ENCODE data around the gene NUDT9.
"Not testable (repeated sequence)": the region's sequence is repeated elsewhere in the genome, so short reads cannot be mapped to it uniquely, and the experiment has no call there.

NUDT9 gene

GRCh38 chr4:87387237-87387636, 35.1 kb upstream of the NUDT9 start:
- DNase-seq (ENCODE audit: low spot score): no peak
- in situ Hi-C loops (cut with MboI; ENCODE audit: low sequenced_read_pairs, unreplicated experiment): no loop called here
- TF ChIP-seq, protein P1, sequence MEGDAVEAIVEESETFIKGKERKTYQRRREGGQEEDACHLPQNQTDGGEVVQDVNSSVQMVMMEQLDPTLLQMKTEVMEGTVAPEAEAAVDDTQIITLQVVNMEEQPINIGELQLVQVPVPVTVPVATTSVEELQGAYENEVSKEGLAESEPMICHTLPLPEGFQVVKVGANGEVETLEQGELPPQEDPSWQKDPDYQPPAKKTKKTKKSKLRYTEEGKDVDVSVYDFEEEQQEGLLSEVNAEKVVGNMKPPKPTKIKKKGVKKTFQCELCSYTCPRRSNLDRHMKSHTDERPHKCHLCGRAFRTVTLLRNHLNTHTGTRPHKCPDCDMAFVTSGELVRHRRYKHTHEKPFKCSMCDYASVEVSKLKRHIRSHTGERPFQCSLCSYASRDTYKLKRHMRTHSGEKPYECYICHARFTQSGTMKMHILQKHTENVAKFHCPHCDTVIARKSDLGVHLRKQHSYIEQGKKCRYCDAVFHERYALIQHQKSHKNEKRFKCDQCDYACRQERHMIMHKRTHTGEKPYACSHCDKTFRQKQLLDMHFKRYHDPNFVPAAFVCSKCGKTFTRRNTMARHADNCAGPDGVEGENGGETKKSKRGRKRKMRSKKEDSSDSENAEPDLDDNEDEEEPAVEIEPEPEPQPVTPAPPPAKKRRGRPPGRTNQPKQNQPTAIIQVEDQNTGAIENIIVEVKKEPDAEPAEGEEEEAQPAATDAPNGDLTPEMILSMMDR (IDR thresholded peaks at IDR 0.05; ENCODE audit: borderline replicate concordance, control extremely low read depth, extremely low read depth, insufficient read depth, missing control alignments): no peak

DNA sequence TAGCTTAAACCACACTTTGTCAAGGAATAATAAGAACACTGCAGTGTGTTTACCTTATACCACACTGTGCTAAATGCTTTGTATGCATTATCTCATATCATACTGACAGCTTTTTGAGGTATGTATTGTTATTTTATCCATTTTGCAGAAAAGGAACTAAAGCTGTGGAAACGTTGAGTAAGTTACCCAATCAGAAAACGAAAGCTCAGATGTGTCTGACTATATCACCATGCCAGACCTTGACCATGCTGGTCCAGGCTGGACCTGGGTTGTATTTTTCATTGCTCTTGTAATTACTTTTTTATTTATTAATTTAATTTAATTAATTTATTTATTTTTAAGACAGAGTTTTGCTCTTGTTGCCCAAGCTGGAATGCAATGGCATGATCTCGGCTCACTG, 33.5 kb upstream of the NUDT9 start:
- in situ Hi-C loops (cut with MboI; ENCODE audit: low sequenced_read_pairs, unreplicated experiment): no loop called here
- TF ChIP-seq, protein P1 (IDR thresholded peaks at IDR 0.05; ENCODE audit: borderline replicate concordance, control extremely low read depth, extremely low read depth, insufficient read depth, missing control alignments): no peak
- no peak for DNase-seq (ENCODE audit: low spot score)

DNA sequence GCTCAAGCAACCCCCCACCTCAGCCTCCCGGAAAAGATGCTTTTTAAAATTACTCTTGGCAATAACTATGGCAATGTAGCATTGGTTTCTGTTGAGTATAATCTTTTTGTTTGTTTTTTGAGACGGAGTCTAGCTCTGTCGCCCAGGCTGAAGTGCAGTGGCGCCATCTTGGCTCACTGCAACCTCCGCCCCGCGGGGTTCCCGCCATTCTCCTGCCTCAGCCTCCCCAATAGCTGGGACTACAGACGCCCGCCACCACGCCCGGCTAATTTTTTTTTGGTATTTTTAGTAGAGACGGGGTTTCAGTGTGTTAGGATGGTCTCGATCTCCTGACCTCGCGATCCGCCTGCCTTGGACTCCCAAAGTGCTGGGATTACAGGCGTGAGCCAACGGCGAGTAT, 32.3 kb upstream of the NUDT9 start:
- DNase-seq (ENCODE audit: low spot score); in situ Hi-C loops (cut with MboI; ENCODE audit: low sequenced_read_pairs, unreplicated experiment): not testable (repeated sequence)

- in situ Hi-C loops (cut with MboI; ENCODE audit: low sequenced_read_pairs, unreplicated experiment): no loop called here
- TF ChIP-seq, protein P1 (IDR thresholded peaks at IDR 0.05; ENCODE audit: borderline replicate concordance, control extremely low read depth, extremely low read depth, insufficient read depth, missing control alignments): no peak
- DNase-seq (ENCODE audit: low spot score): peak; percentile 42
These were observed 31.9 kb upstream of the NUDT9 start for GRCh38 chr4:87390551-87390890.

DNA sequence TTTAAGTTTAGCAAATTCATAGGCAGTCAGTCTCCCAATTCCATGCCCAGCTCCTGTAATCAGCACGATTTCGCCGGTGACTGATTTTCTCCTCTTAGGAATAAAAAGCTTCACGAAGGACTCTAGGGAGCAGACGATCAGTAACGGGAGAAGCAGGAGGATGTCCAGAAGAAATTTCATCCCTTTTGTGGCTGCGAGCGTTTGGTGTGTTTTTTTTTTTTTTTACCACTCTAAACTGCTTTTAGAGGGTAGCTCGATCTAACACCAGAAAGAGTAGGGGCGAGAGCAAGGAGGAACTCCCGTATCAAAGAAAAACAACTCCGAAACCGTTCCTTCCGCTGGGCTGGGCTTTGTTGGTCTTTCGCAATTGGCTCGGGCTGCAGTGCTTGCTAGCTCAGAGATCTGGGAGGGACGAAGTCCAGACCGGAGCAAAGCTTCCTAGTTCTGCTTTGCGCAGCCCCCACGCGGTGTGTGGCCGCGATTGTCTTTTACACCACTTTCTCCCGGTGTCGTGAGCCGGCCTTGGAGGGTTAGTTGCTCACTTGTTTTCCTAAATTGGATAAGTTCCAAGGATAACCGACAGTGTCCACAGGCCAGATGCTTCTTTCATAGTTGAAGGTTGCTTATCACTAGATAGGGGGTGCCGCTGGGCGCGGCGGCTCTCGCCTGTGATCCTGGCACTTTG, 31.3 kb upstream of the NUDT9 start, which contains the start of gene HSD17B11:
Gene HSD17B11, minus strand, starts transcription at position 298 of the 685 bp plus-strand sequence. Its CDS starts 118 bp downstream, at position 180.
- TF ChIP-seq, protein P1 (IDR thresholded peaks at IDR 0.05; ENCODE audit: borderline replicate concordance, control extremely low read depth, extremely low read depth, insufficient read depth, missing control alignments): no peak
- in situ Hi-C loops (cut with MboI; ENCODE audit: low sequenced_read_pairs, unreplicated experiment): no loop called here
- peak; percentile 95 for DNase-seq (ENCODE audit: low spot score)

- TF ChIP-seq, protein P1 (IDR thresholded peaks at IDR 0.05; ENCODE audit: borderline replicate concordance, control extremely low read depth, extremely low read depth, insufficient read depth, missing control alignments): no peak
- DNase-seq (ENCODE audit: low spot score): no peak
- in situ Hi-C loops (cut with MboI; ENCODE audit: low sequenced_read_pairs, unreplicated experiment): no loop called here
These were observed 30.8 kb upstream of the NUDT9 start for GRCh38 chr4:87391576-87392054.

GRCh38 chr4:87392183-87392582, 30.2 kb upstream of the NUDT9 start:
- TF ChIP-seq, protein P1 (IDR thresholded peaks at IDR 0.05; ENCODE audit: borderline replicate concordance, control extremely low read depth, extremely low read depth, insufficient read depth, missing control alignments): no peak
- DNase-seq (ENCODE audit: low spot score): no peak
- in situ Hi-C loops (cut with MboI; ENCODE audit: low sequenced_read_pairs, unreplicated experiment): no loop called here

DNA sequence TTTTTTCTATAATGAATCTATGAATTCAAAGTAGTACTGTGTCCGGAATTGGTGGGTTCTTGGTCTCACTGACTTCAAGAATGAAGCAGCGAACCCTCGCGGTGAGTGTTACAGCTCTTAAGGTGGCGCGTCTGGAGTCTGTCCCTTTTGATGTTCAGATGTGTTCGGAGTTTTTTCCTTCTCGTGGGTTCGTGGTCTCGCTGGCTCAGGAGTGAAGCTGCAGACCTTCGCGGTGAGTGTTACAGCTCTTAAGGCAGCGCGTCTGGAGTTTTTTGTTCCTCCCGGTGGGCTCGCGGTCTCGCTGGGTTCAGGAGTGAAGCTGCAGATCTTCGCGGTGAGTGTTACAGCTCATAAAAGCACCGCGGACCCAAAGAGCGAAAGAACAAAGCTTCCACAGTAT, 27.3 kb upstream of the NUDT9 start:
- in situ Hi-C loops (cut with MboI; ENCODE audit: low sequenced_read_pairs, unreplicated experiment); DNase-seq (ENCODE audit: low spot score): not testable (repeated sequence)

DNA sequence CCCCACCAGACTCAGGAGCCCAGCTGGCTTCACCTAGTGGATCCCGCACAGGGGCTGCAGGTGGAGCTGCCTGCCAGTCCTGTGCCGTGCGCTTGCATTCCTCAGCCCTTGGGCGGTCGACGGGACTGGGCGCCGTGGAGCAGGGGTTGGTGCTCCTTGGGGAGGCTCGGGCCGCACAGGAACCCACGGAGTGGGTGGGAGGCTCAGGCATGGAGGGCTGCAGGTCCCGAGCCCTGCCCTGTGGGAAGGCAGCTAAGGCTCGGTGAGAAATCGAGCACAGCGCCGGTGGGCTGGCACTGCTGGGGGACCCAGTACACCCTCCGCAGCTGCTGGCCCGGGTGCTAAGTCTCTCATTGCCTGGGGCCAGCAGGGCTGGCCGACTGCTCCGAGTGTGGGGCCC, 26.5 kb upstream of the NUDT9 start:
- in situ Hi-C loops (cut with MboI; ENCODE audit: low sequenced_read_pairs, unreplicated experiment): not testable (repeated sequence)

More for the DNA sequence above, 26.5 kb upstream of the NUDT9 start:
- not testable (repeated sequence) for DNase-seq (ENCODE audit: low spot score)

All from GM13976 (cell line).